Measurements from ENCODE around the gene GGPS1.
"Not testable (repeated sequence)": the region's sequence is repeated elsewhere in the genome, so short reads cannot be mapped to it uniquely, and the experiment has no call there.

Gene GGPS1

DNA sequence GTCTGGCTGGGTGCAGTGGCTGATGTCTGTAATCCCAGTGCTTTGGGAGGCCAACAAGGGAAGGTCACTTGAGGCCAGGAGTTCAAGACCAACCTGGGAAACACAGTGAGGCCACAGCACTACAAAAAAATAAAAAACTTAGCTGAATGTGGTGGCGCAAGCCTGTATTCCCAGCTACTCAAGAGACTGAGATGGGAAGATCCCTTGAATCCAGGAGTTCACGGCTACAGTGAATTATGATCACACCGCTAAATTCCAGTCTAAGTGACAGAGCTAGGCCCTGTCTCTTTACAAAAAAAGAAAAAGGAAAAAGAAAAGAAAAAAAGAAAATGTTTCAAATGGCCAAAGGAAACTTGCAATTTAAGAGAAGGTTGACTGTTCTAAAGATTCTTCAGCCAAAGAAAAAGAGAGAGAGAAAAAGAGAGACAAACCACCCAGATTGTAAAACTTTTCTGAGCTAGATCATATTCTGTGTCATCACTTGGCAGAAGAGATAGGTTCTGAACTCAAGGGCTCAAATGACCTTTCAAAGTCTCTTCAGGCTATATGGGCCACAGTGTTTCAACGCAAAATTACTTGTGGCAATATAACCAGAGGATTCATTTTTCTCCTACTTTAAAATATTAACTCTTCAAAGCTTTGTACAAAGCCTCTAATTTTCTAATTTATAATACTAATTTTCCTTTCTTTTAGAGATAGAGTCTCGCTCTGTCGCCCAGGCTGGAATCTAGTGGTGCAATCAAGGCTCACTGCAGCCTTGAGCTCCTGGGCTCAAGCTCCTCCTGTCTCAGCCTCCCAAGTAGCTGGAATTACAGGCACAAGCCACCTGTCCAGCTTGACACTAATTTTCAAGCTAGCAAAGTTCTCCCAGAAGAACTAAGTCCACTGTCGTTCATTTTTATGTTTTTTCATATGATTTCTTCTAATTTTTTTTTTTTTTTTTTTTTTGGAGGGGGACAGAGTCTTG is 20.9 kb upstream of the GGPS1 start:
- DNase-seq, result no peak

DNA sequence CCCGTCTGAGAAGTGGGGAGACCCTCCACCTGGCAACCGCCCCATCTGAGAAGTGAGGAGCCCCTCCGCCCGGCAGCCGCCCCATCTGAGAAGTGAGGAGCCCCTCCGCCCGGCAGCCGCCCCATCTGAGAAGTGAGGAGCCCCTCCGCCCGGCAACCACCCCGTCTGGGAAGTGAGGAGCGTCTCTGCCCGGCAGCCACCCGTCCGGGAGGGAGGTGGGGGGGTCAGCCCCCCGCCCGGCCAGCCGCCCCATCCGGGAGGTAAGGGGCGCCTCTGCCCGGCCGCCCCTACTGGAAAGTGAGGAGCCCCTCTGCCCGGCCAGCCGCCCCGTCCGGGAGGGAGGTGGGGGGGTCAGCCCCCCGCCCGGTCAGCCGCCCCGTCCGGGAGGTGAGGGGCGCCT is 19.2 kb upstream of the GGPS1 start:
- not testable (repeated sequence) for DNase-seq

DNA sequence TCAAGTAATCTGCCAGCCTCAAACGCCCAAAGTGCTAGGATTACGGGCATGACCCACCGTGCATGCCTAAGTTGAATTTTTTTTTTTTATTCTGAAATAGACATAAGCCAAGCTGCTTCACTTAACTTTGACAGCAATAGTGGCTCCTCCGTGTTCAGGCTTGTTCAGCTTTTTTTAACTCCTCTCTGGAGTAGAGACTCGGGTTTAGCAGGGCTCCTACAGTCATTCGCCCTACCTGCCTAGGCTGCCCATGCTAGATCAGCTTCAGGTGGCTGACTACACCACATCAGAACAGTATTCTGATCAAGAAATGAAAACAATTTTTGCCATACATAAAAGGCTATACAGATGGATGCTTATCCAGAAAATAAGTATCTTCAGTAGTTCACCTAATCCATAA is 15.1 kb upstream of the GGPS1 start:
- DNase-seq, result no peak

DNA sequence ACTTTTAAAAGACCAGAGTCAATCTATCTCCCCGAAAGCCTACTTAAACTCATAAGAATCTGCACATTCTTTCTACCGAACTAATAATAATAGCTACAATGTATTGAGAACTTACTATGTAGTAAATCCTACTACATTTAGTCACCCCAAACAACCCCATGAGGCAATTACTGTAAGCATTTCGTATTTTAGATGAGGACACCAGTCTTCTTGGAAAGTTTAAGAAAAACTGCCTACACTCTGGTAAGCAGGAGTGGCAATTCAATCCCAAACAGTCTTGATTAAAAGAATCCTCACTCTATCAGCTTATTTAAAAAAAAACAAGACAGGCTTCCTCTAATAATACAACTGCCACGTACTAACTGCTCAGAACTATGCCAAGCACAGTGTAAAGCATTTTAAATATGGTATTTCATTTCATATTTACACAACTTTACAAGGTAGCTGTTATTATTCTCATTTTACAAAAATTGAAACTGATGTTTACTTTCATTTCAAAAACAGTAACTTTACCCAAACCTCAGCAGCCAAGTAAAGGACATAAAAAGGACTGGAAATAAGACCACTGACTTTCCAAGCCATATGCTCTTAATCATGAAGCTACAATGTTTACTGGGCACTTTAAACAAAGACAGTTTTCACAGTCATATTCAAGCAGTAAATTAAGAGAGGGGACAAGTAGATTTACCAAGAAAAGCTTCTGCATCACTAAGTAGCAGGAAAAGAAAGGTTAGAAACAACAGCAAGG is 14.3 kb upstream of the GGPS1 start:
- no peak for DNase-seq

DNA sequence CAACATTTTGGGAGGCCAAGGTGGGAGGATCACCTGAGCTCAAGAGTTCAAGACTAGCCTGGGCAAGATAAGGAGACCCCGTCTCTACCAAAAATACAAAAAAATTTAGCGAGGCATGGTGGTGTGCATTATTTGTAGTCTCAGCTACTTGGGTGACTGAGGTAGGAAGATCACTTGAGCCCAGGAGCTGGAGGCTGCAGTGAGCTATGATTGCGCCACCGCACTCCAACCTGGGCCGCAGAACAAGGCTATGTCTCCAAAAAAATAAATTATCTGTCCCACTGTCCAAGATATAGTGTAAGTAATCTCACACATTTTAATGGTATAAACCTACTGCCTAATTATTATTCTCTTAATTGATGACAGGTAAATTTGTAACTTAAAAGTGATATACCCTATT is 13.2 kb upstream of the GGPS1 start:
- DNase-seq, result no peak

DNA sequence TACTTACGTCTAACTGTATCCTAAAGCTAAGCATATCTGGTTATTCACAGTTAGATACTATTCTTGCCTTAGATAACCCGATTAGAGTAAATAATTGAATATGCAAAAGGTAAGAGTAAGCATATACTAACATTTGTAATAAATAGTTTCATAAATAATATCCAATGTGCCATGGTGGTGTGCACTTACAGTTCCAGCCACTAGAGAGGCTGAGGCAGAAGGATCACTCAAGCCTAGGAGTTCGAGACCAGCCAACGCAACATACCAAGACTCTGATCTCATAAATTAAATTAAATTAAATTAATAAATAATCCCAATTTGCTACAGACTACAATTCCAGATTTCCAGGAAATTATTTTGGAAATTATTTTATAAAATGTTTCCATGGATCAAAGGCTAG is 12.6 kb upstream of the GGPS1 start:
- DNase-seq, result no peak

DNA sequence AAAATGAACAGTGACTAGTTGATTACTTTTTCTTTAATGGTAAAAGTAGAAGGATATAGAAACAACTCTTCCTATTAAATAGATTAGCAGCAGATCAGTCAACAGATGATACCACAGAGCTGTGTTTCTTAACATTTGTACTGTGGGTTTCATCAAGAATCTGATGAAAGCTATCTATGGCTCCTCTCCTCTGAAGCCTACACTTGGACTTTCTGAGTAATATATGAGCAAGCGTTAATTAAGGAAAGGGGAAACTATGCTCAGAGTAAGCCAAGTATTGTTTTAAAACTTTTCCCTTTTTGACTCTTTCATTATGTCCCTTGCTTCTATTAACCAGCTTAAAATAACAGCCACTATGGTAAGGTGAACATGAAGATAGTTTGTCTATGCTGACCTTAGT is 11.2 kb upstream of the GGPS1 start:
- no peak for DNase-seq

DNA sequence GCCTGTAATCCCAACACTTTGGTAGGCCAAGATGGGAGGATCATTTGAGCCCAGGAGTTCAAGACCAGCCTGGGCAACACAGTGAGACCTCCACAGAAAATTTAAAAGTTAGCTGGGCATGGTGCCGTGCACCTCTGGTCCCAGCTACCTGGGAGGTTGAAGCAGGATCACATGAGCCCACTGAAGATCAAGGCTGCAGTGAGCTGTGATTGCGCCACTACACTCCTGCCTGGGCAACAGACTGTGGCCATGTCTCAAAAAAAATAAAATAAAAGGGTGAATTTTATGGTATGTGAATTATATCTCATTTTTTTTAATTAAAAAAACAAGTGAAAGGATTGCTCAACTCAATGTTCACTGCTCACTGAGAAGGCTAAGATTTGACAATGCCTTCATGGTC is 9.1 kb upstream of the GGPS1 start:
- DNase-seq, result no peak

DNA sequence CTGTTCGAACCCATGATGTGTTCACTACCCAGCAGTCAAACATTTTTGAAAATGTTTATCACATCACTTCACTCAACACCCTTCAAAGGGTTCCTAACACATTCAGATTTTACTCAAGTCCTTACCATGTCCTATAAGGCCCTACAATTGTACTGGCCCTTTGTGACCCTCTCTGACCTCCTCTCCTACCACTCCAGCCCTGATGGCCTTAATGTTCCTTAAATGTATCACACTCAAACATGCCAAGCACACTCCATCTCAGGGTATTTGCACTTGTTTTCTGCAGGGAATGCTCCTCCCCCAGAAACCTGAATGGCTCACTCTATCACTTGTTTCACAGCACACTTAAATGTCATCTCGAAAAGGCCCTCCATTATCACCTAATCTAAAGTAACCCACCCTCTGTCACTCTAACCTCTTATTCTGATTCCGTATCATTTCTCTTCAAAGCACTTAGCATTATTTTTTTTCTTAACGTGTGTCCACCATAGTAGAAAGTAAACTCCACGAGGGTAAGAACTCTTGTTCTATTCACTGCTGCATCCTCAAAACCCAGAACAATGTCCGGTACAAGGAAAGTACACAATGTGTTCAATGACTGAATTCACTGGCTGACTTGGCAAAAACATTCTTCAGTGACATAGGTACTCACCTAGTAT is 7.7 kb upstream of the GGPS1 start:
- no peak for DNase-seq

DNA sequence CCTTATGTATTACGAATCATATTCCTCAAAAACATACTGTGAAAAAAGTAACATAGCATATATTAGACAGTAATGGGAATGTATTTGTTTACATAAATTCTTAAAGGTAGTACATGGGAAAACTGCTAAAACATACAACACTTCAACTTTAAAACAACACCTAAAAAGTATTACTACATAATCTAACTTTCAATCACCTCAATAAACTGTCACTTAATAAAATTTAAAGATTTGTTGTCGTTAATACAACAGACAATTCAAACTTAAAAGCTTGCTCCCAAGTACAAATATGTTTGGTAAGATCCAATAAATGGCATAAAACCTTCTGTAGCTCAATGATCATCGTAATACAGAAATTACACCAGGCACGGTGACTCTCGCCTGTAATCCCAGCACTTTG is 4.1 kb upstream of the GGPS1 start:
- no peak for DNase-seq

DNA sequence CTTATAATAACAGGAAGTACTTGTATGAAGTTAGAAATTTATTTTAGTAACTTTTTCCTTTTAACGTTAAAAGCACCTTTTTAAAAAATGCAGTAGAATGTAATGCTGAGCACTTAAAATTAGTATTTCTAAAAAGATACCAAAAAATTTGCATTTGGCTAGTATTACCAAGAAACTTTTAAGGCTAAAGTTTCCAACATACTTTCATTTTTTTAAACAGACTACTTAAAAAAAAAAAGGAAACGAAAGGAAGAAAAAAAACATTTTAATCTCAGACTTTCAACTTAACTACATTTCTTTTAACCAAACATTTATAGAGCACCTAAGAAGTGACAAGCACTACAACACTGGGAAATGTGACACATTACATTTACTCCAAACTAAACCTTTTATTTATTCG is 3.2 kb upstream of the GGPS1 start:
- no peak for DNase-seq

DNA sequence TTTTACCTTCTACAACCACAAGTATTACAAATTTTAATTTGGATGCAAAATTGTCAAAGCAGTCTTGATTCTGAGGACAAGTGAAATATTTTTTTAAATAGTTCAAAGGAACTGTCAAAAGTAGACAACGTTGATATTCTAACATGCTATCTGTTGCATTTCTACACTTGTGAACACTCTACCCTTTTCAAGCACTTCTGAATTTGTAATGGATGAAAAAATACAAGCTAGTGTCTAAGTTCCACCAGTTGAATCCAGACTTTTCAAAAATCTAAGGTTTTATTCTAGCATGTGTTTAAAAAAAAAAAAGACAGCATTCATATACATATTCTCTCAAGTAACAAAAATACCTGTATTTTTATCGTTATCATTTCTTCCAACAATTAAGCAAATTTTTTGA is 2.5 kb upstream of the GGPS1 start:
- DNase-seq, result no peak

DNA sequence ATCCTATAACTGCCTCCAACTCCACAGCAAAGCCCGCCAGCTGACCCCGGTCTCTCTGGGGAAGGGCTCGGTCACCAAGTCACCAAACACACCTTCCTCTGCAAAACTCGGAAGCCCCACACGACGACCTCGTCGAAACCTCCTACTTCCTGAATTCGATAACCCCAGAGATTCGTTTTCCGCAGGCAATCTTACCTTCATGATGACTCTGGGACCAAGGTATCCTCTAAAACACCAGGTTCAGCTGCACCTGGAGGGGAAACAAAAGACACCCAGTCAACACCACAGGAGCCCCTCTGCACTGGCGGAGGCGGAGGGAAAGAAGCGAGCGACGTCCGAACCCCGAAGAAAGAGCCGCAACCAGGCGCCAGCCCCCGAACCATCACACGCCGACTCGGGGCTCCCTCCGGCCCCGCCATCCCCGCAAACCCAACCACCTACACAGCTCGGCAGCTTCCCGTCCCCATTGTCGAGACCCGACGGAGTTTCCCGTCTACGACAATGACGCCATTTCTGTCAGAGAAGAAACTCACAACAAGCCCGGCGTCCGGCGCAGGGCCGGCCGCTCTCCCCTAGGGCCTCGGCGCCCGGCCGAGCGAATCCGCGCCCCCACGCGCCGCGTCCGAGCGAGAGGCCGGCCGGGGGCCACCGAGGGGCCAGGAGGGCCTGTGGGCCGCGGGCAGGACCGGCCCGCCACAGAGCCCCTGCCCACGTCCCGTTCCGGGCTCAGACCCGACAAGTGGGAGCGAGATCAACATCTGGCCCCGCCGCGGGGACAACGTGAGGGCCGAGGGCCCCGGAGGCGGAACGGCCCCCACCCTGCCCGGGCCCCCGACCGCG is 1.4 kb upstream of the GGPS1 start:
- DNase-seq, result no peak

DNA sequence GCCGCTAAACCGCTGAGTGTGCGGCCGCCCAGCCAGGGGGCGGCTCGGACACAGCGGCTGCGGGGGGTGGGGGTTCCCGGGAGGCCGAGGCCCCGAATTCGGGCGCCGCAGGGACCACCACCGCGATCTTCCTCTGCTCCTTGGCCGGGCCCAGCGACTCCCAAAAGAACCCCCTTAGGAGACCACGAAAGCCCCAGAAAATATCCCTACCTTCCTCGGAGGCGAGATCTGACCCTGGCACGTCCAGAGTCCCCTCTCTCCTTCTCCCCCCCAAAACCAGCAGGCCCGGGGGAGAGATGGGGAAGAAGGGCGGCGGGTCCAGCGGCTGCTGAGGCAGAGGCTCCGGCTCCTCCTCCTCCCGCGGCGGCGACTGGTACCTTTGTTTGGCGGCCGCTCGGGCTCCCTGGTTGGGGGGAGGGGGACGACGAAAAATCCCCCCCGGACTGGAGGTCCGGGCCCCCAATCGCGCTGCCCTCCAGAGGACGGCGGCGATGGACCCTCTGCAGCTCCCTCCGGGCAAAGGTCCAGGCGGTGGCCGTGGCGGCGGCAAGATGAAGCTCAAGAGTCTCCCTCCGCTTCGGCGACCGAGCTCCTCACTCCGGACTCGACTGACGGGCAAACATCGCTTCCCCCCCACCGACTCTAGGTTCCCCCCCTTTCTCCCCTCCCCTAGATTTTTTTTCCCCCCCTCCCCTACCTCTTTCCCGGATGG is 655 bp upstream of the GGPS1 start, which contains the start of gene ARID4B:
Gene ARID4B (minus strand): TSS at position 621 of the 712 bp plus-strand sequence. CDS start 1,260 bp downstream, outside the sequence.
- no peak for DNase-seq

DNA sequence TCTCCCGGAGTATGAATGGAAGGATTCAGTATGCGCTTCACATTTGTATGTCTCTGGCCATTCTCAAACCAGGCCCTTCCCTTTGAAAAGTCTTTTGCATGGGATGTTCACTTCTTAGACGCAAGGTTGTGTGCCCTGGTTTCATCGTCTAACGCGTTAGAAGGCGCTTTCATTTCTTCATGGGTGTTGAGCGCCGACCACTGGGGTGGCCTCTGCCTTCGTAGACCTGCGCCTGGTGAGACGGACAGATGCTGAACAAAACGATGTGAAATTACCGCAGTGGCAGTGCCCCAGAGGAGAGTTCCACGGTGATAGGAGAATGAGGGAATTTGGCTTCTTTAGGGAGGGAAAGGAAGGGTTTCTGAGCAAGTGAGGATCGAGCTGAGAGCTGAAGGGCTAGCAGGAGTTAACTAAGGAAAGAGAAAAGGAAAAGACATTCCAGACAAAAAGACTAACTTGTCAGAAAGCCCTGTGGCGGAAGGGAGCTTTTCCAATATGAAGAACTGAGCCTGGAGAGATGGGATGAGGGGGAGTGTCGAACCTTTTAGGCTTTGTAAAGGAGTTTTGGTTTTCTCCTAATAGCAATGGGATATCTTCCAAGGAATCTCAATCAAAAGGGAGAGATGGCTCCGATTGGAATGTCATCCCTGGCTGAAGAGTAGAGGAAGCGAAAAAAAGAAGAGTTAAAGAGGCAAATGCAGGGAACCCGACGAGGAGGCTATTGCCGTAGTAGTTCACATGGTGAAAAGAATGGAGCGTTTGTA is 951 bp downstream of the GGPS1 start:
- DNase-seq, result no peak

DNA sequence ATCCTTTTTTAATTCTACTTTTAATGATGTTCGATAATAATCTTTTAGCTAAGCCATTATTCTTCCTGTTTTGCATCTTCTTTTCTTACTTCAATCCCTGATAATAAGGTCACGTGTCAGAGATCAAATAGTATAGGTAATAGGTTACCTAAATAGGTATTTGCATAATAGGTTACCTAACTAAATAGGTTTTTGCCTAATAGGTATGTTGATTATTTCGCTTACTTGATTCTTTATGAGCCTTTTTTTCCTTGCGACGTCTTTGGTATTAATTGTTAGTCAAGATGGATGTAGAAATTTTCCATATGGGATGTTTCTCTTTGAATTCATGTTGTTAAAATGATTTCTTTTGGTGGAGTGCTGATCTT is 2.5 kb downstream of the GGPS1 start:
- no peak for DNase-seq

DNA sequence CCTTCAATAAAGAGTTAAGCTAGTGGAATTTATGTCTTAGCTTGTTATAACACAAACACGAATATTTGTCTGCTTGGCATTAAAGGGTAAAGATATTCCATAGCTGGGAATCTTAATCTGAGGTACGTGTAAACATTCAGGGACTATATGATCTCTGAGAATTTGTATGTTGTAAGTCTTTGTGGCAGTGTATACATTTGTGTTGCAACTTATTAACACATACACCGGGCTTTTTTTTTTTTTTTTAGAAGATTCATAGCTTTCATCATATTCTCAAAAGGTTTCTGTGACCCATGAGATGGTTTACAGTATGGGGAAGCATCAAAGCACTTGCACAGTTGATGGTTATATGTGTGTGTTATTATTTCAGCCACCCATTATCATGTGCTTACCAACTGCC is 3.0 kb downstream of the GGPS1 start:
- no peak for DNase-seq

DNA sequence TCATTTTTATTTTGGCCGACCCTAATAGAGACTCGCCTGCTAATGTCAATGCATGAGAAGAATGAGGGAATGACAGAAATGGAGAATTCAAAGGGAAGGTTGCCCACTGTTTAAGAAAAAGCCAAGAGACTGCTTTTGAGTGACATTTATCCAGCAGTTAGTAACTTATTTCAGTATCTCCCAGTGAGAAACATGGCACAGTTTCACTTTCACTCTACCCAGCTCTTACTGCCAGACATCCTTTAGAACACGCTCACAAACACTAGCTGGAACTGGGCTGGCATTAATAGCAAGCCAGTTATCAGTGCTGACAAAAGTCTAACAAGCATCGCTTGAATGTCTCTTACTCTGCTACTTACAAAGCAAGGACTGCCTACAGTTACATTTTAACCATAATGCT is 8.5 kb downstream of the GGPS1 start:
- DNase-seq, result no peak

DNA sequence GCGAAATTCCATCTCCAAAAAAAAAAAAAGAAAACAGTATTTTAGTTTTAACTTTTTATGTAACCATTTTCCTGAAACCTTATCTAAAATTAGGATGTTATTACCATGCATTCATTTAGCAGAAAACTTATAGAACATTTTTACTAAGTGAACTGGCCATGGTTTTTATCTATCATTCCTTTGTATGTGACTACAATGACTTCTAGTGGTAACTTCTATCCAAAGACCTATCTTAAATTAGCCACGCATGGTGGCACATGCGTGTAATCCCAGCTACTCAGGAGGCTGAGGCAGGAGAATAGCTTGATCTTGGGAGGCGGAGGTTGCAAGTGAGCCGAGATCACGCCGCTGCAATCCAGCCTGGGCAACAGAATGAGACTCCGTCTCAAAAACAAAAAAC is 11.4 kb downstream of the GGPS1 start:
- no peak for DNase-seq

DNA sequence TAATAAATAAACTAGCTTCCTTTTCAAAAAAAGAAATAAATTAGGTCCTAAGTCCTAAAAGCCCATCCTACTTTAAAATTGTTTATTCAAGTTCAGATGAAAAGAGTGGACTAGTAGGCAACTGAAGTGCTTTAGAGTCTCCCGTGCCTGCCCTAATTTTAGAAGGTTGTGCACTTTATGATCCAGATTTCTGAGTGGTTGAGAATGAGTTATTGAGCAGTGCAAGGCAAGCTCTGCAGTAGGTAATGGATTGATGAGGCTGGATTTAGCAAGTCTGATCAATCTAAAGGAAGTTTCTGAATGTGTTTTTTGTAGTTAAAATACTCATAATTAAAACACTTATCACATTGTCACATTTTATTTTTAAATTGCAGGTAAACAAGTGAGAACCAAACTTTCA is 13.0 kb downstream of the GGPS1 start:
- DNase-seq, result no peak

DNA sequence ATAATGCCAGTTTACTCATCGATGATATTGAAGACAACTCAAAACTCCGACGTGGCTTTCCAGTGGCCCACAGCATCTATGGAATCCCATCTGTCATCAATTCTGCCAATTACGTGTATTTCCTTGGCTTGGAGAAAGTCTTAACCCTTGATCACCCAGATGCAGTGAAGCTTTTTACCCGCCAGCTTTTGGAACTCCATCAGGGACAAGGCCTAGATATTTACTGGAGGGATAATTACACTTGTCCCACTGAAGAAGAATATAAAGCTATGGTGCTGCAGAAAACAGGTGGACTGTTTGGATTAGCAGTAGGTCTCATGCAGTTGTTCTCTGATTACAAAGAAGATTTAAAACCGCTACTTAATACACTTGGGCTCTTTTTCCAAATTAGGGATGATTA is 13.7 kb downstream of the GGPS1 start:
- no peak for DNase-seq

Measured in NCI-H1048 (cell line).